Vagina (tissue), 2 donors: ENCODE data around the gene ANO9.

Experiments used
- POLR2A ChIP-seq, 2 donors: fragments of 450-650 bp; IDR thresholded peaks; one replicate each; pipeline ENCODE4 v1.6.1; 2017; ENCODE audit warnings: antibody characterized with exemption in 2 of 2, mild to moderate bottlenecking in 2 of 2, moderate library complexity in 2 of 2
- POLR2AphosphoS5 ChIP-seq, 2 donors: sonication (generic); formaldehyde crosslinking; IDR thresholded peaks; one replicate each; pipeline ENCODE4 v1.9.0; 2017; ENCODE audit warnings: antibody characterized with exemption in 2 of 2, mild to moderate bottlenecking in 2 of 2, low read depth in 1 of 2; ENCODE audit not compliant: insufficient read depth in 1 of 2
- TF ChIP-seq, protein P1 (sequence below), 3 experiments: fragments of 450-650 bp in 2 of 3; fragments of 200-600 bp in 1 of 3; sonication (generic) in 1 of 3; IDR thresholded peaks; one replicate each; pipeline ENCODE4 v1.5.1; 2017 to 2019; ENCODE audit warnings: antibody characterized with exemption in 3 of 3, mild to moderate bottlenecking in 2 of 3, moderate library complexity in 2 of 3

GRCh38 chr11:420054-420910, 21.5 kb downstream of the ANO9 start:
- TF ChIP-seq POLR2AphosphoS5 (IDR thresholded peaks at IDR 0.05; ENCODE audit: insufficient read depth in 1 of 2, low read depth in 1 of 2): no peak
- TF ChIP-seq, protein P1, sequence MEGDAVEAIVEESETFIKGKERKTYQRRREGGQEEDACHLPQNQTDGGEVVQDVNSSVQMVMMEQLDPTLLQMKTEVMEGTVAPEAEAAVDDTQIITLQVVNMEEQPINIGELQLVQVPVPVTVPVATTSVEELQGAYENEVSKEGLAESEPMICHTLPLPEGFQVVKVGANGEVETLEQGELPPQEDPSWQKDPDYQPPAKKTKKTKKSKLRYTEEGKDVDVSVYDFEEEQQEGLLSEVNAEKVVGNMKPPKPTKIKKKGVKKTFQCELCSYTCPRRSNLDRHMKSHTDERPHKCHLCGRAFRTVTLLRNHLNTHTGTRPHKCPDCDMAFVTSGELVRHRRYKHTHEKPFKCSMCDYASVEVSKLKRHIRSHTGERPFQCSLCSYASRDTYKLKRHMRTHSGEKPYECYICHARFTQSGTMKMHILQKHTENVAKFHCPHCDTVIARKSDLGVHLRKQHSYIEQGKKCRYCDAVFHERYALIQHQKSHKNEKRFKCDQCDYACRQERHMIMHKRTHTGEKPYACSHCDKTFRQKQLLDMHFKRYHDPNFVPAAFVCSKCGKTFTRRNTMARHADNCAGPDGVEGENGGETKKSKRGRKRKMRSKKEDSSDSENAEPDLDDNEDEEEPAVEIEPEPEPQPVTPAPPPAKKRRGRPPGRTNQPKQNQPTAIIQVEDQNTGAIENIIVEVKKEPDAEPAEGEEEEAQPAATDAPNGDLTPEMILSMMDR (IDR thresholded peaks at IDR 0.05): no peak
- TF ChIP-seq POLR2A (IDR thresholded peaks at IDR 0.05): no peak
